Endothelial cell of umbilical vein (primary cell): Measurements from ENCODE around the gene MTRF1. TPM values are rescaled to one million over a fixed set of nuclear protein-coding genes. Genes with fewer than 3 reads are reported as not detected.
A peak's percentile ranks its signal among the peaks of the same experiment; 100 is the strongest.

Experiments
- BruUV-seq: library from RNA; stranded (reverse); fragments of 400-500 nt; replicated peaks from 2 replicates; lab custom pipeline; 2021; lab: Mats Ljungman, UMichigan
- CTCF ChIA-PET: fragments of 300-600, 350-600 bp; sonication (Branson Sonifier 250); formaldehyde crosslinking; loops from one replicate; lab custom pipeline; 2021; ENCODE audit warnings: antibody characterized with exemption, inconsistent platforms; lab: Charles Lee
- POLR2A ChIA-PET: fragments of 300-600, 350-600 bp; sonication (Branson Sonifier 250); formaldehyde crosslinking; loops from one replicate; lab custom pipeline; 2021; ENCODE audit warnings: antibody characterized with exemption, inconsistent platforms; lab: Charles Lee
- DNase-seq: peaks from one replicate; pipeline ENCODE4 v3.0.0-alpha.2; 2011; ENCODE audit warnings: low read depth, low spot score
- FAIRE-seq: peaks from 2 replicates; lab custom pipeline; 2011; peaks lifted over from hg19 to GRCh38; lab: Jason Lieb, UNC
- H2AFZ ChIP-seq: 2 replicates; pipeline ENCODE4 v1.6.0; 2012; ENCODE audit warnings: low read depth, low read length, control low read depth, inconsistent platforms
- H3K27ac ChIP-seq: 2 replicates; pipeline ENCODE4 v1.5.1; 2011; ENCODE audit warnings: low read depth, mild to moderate bottlenecking, control low read depth, low read length, moderate library complexity; ENCODE audit not compliant: insufficient read depth
- H3K27me3 ChIP-seq, 2 experiments: 2 replicates each; pipeline versions ENCODE4 v1.6.0 to v1.6.1; 2011; ENCODE audit warnings: low read length in 2 of 2, mixed read lengths in 1 of 2; ENCODE audit not compliant: control insufficient read depth in 2 of 2, insufficient read depth in 2 of 2
- H3K36me3 ChIP-seq, 2 experiments: 2 replicates in 1 of 2; 3 replicates in 1 of 2; pipeline ENCODE4 v1.5.1; 2011; ENCODE audit warnings: low read length in 2 of 2, mild to moderate bottlenecking in 1 of 2, moderate library complexity in 1 of 2; ENCODE audit not compliant: control insufficient read depth in 2 of 2, insufficient read depth in 2 of 2; ENCODE audit errors: extremely low read depth in 1 of 2
- H3K4me1 ChIP-seq: 3 replicates; pipeline ENCODE4 v1.5.1; 2011; ENCODE audit warnings: mild to moderate bottlenecking, low read length; ENCODE audit not compliant: control insufficient read depth, insufficient read depth; ENCODE audit errors: extremely low read depth
- H3K4me2 ChIP-seq: 2 replicates; pipeline ENCODE4 v1.6.1; 2011; ENCODE audit warnings: low read length, control low read depth, mixed read lengths; ENCODE audit not compliant: insufficient read depth
- H3K4me3 ChIP-seq, 3 experiments: fragments of 200-600 bp in 1 of 3; sonication (generic), shearing (Covaris generic) in 1 of 3; replicated peaks in 1 of 3; 2 replicates each; pipeline ENCODE4 v1.5.1; 2011 to 2016; ENCODE audit warnings: control low read depth in 3 of 3, low read length in 3 of 3, mild to moderate bottlenecking in 2 of 3, inconsistent platforms in 1 of 3, low read depth in 1 of 3, moderate library complexity in 1 of 3; ENCODE audit not compliant: insufficient read depth in 1 of 3
- H3K79me2 ChIP-seq: 2 replicates; pipeline ENCODE4 v1.6.0; 2012; ENCODE audit warnings: low read length, inconsistent platforms; ENCODE audit not compliant: control insufficient read depth, insufficient read depth
- H3K9ac ChIP-seq: replicated peaks from 2 replicates; pipeline ENCODE3; 2011; ENCODE audit warnings: low read length, control low read depth; ENCODE audit not compliant: insufficient read depth; ENCODE audit errors: extremely low read depth
- H3K9me1 ChIP-seq: replicated peaks from 3 replicates; pipeline ENCODE4 v1.6.0; 2011; ENCODE audit warnings: mild to moderate bottlenecking, low read length; ENCODE audit not compliant: control insufficient read depth, insufficient read depth; ENCODE audit errors: extremely low read depth
- H3K9me3 ChIP-seq: replicated peaks from 2 replicates; pipeline ENCODE4 v1.5.1; 2012; ENCODE audit warnings: low read length, inconsistent platforms; ENCODE audit not compliant: control insufficient read depth, insufficient read depth
- H4K20me1 ChIP-seq: replicated peaks from 2 replicates; pipeline ENCODE3; 2011; ENCODE audit warnings: mild to moderate bottlenecking, low read length; ENCODE audit not compliant: control insufficient read depth, insufficient read depth; ENCODE audit errors: extremely low read depth
- EZH2 ChIP-seq: IDR thresholded peaks from 2 replicates; pipeline ENCODE4 v1.6.1; 2012; ENCODE audit warnings: borderline replicate concordance, low read depth, mild to moderate bottlenecking, moderate library complexity, low read length, inconsistent platforms; ENCODE audit not compliant: severe bottlenecking
- FOS ChIP-seq: IDR thresholded peaks from 2 replicates; pipeline ENCODE4 v1.6.1; 2011; ENCODE audit warnings: mild to moderate bottlenecking, low read length, moderate library complexity, borderline replicate concordance; ENCODE audit not compliant: insufficient read depth
- GATA2 ChIP-seq: IDR thresholded peaks from 2 replicates; pipeline ENCODE4 v1.7.0; 2011; ENCODE audit warnings: low read depth, mild to moderate bottlenecking, moderate library complexity, mixed read lengths, low read length; ENCODE audit not compliant: insufficient read length, insufficient read depth
- MAX ChIP-seq: IDR thresholded peaks from 2 replicates; pipeline ENCODE4 v1.6.1; 2011; ENCODE audit not compliant: insufficient read depth, insufficient read length
- MYC ChIP-seq: IDR thresholded peaks from one replicate; pipeline ENCODE4 v1.6.1; 2011; ENCODE audit warnings: mild to moderate bottlenecking, low read depth, low read length
- POLR2A ChIP-seq: IDR thresholded peaks from 2 replicates; pipeline ENCODE4 v1.6.1; 2012; ENCODE audit warnings: low read depth, mild to moderate bottlenecking, control low read depth, low read length
- dilution Hi-C: fragments of 300-500 bp; cut with MboI; formaldehyde crosslinking; loops from one replicate; pipeline ENCODE4 v1.15.0; 2019; ENCODE audit warnings: low sequenced_read_pairs; ENCODE audit not compliant: extremely low pct_ligation_motif_present
- intact Hi-C: fragments of 100-400 bp; cut with micrococcal nuclease; formaldehyde crosslinking; loops from one replicate; pipeline ENCODE4 v1.10.0; 2022
- polyA plus RNA-seq, 4 experiments: library from polyadenylated mRNA; depleted of rRNA in 3 of 4; stranded (reverse) in 3 of 4; unstranded in 1 of 4; fragments of >200 nt; gene quantifications; 2 replicates each; pipeline versions ENCODE4 v1.2.1 to v1.2.3, GENCODE V29; 2011 to 2012; ENCODE audit warnings: missing spikeins in 1 of 4
- total RNA-seq: library from RNA; stranded (reverse); gene quantifications from 2 replicates; pipeline ENCODE4 v1.2.3, GENCODE V29; 2021
- TF ChIP-seq, protein P1 (sequence below), 2 donors: IDR thresholded peaks; 1 replicate in 1 of 2; 2 replicates in 1 of 2; pipeline ENCODE4 v1.5.1; 2011; ENCODE audit warnings: low read length in 2 of 2, mild to moderate bottlenecking in 2 of 2, moderate library complexity in 2 of 2, control low read depth in 1 of 2, inconsistent platforms in 1 of 2, low read depth in 1 of 2; ENCODE audit not compliant: insufficient read depth in 1 of 2; ENCODE audit errors: extremely low read depth in 1 of 2

MTRF1 gene
- total and polyA plus RNA-seq, 2 donors (not counting 3 experiments of a cell fraction or from before 2014, with no cell fraction given), result 8.0 to 16.3 TPM

GRCh38 chr13:41294914-41295313 lies 31.5 kb upstream of the MTRF1 start:
- no peaks in the 10 kb centered on the region for H3K4me1 ChIP-seq
- H3K27me3 ChIP-seq, result no peaks in the 10 kb centered on the region
- BruUV-seq, result no TSS peak
- POLR2A ChIA-PET, result no interaction called here
- intact Hi-C loops (no loop called here), dilution Hi-C loops (no loop called here)
- no peaks in the 10 kb centered on the region for H3K79me2 ChIP-seq
- no peak overlapping the region for H3K27ac ChIP-seq
- H3K9me1 ChIP-seq, result no peaks in the 10 kb centered on the region
- TF ChIP-seq, protein P1, sequence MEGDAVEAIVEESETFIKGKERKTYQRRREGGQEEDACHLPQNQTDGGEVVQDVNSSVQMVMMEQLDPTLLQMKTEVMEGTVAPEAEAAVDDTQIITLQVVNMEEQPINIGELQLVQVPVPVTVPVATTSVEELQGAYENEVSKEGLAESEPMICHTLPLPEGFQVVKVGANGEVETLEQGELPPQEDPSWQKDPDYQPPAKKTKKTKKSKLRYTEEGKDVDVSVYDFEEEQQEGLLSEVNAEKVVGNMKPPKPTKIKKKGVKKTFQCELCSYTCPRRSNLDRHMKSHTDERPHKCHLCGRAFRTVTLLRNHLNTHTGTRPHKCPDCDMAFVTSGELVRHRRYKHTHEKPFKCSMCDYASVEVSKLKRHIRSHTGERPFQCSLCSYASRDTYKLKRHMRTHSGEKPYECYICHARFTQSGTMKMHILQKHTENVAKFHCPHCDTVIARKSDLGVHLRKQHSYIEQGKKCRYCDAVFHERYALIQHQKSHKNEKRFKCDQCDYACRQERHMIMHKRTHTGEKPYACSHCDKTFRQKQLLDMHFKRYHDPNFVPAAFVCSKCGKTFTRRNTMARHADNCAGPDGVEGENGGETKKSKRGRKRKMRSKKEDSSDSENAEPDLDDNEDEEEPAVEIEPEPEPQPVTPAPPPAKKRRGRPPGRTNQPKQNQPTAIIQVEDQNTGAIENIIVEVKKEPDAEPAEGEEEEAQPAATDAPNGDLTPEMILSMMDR (IDR thresholded peaks at IDR 0.05; ENCODE audit: extremely low read depth in 1 of 2, insufficient read depth in 1 of 2, low read depth in 1 of 2, low read length in 2 of 2), result no peak
- no peak for TF ChIP-seq EZH2
- no peak for TF ChIP-seq FOS
- H3K4me3 ChIP-seq, result no peak overlapping the region
- H4K20me1 ChIP-seq, result no peaks in the 10 kb centered on the region
- FAIRE-seq, result no peak
- H3K36me3 ChIP-seq, result no peaks in the 10 kb centered on the region
- no peak overlapping the region for H3K4me2 ChIP-seq
- DNase-seq, result no peak
- no peak overlapping the region for H2AFZ ChIP-seq
- CTCF ChIA-PET, result no interaction called here
- H3K9ac ChIP-seq, result no peak overlapping the region
- no peaks in the 10 kb centered on the region for H3K9me3 ChIP-seq

DNA sequence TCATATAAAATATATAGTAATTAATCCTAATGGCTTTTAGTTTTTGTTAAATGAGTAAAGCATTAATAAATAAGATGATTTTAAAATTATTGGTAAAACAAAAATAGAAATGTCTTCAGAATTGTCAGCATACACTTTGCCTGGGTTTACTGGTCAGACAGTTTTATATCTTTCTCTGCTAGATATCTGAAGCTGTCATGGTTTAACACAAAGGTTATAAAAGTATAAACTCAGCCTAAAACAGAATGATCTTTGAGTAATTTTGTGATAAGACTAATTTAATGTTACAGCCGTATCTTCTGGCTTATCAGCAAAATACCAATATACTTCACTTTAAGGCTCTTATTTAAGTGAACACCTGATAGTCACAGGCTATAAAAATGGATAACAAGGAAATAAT lies 29.9 kb upstream of the MTRF1 start:
- Histone ChIP-seq H4K20me1 (no peaks in the 10 kb centered on the region), H3K79me2 (no peaks in the 10 kb centered on the region), H3K9me1 (no peaks in the 10 kb centered on the region), H3K9ac (no peak overlapping the region), H3K9me3 (no peaks in the 10 kb centered on the region), H3K27ac (no peak overlapping the region), H3K4me1 (no peaks in the 10 kb centered on the region), H3K27me3 (no peaks in the 10 kb centered on the region), H3K4me2 (no peak overlapping the region), H2AFZ (no peak overlapping the region), H3K4me3 (no peak overlapping the region), H3K36me3 (no peaks in the 10 kb centered on the region)
- TF ChIP-seq POLR2A, result no peak
- TF ChIP-seq MAX, result no peak
- TF ChIP-seq FOS, result no peak
- TF ChIP-seq, protein P1 (IDR thresholded peaks at IDR 0.05; ENCODE audit: extremely low read depth in 1 of 2, insufficient read depth in 1 of 2, low read depth in 1 of 2, low read length in 2 of 2), result no peak
- TF ChIP-seq MYC, result no peak
- TF ChIP-seq GATA2, result no peak
- CTCF ChIA-PET, result no interaction called here
- dilution Hi-C loops (no loop called here), intact Hi-C loops (no loop called here)
- POLR2A ChIA-PET, result no interaction called here
- peak; percentile 46 for FAIRE-seq
- DNase-seq, result no peak
- BruUV-seq, result no TSS peak
